ENCODE results near the gene SLC1A5. TPM values are rescaled to one million over a fixed set of nuclear protein-coding genes. Genes with fewer than 3 reads are reported as not detected.
"Not testable (repeated sequence)": the region's sequence is repeated elsewhere in the genome, so short reads cannot be mapped to it uniquely, and the experiment has no call there.

The SLC1A5 gene
- total RNA-seq, 4 donors from 2014 or later = 76.8 to 107 (median 83.4) TPM

DNA sequence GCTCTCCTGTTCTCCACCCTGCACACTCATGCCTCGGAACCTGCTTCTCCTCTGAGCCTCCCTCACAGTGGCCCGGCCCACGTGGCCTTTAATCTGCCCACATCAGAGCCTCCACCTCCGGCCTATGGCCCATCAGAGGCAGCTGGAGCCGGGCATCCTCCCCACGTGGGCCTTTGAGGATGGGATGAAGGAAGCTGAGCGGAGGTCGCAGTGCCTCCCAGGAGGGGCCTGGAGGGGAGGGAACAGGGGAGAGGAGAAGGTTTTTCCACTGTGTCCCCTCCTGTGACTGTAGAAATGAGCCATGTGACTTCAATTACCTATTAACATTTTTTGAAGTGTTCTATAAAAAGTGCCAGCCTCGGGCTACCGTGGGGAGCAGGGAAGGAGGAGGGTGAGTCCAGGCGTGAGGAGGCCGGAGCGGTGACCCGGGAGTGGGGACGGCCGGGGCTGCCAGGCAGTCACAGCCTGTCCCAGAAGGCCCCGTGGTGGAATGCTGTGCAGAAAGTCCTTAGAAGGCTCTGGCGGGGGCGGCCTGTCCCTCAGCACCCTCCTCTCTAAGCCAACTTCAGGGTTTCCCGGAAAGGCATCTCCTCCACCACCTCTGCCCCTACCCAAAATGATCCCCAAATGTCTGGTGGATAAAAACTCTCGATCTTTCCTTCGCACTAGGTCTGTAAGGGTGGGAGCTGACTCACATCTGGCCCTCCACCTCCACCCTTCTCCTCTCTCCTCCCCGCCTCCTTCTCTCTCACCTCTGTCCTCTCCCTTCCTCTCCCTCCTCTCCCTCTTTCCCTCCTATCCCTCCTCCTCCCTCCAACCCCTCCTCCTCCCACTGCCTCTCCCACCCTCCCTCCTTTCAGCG, 24.8 kb upstream of the SLC1A5 start:
- TF ChIP-seq, protein P1, sequence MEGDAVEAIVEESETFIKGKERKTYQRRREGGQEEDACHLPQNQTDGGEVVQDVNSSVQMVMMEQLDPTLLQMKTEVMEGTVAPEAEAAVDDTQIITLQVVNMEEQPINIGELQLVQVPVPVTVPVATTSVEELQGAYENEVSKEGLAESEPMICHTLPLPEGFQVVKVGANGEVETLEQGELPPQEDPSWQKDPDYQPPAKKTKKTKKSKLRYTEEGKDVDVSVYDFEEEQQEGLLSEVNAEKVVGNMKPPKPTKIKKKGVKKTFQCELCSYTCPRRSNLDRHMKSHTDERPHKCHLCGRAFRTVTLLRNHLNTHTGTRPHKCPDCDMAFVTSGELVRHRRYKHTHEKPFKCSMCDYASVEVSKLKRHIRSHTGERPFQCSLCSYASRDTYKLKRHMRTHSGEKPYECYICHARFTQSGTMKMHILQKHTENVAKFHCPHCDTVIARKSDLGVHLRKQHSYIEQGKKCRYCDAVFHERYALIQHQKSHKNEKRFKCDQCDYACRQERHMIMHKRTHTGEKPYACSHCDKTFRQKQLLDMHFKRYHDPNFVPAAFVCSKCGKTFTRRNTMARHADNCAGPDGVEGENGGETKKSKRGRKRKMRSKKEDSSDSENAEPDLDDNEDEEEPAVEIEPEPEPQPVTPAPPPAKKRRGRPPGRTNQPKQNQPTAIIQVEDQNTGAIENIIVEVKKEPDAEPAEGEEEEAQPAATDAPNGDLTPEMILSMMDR (IDR thresholded peaks at IDR 0.05) = no peak
- TF ChIP-seq EP300 (IDR thresholded peaks at IDR 0.05) = peak in 1 of 2 donors; percentile 32
- WGBS, 2 donors = 40 to 50% methylated on average over 24 of the region's 24 CpGs
- Histone ChIP-seq H3K27ac (peak overlapping the region; percentile 61 to 88 (median 72)), H3K27me3 (no peaks in the 10 kb centered on the region), H3K4me1 (peaks cover 0 to 26% (median 12%) of the 10 kb centered on the region in 4 donors), H3K36me3 (no peaks in the 10 kb centered on the region), H3K9me3 (no peaks in the 10 kb centered on the region), H3K4me3 (no peak overlapping the region)
- DNase-seq (ENCODE audit: low spot score in 2 of 2) = no peak

- H3K27ac ChIP-seq = no peak overlapping the region
- DNase-seq (ENCODE audit: low spot score in 2 of 2) = no peak
- H3K27me3 ChIP-seq = no peaks in the 10 kb centered on the region
- no peak for TF ChIP-seq POLR2A (IDR thresholded peaks at IDR 0.05)
- TF ChIP-seq, protein P1 (IDR thresholded peaks at IDR 0.05) = no peak
- no peak for TF ChIP-seq EP300 (IDR thresholded peaks at IDR 0.05)
- no peak overlapping the region for H3K4me3 ChIP-seq
- 82 to 88% methylated on average over 13 of the region's 13 CpGs for WGBS, 2 donors
- peaks cover 0 to 23% (median 10%) of the 10 kb centered on the region in 4 donors for H3K4me1 ChIP-seq
- no peaks in the 10 kb centered on the region for H3K9me3 ChIP-seq
- no peaks in the 10 kb centered on the region for H3K36me3 ChIP-seq
Measured at GRCh38 chr19:46809534-46810272, 21.3 kb upstream of the SLC1A5 start.

- TF ChIP-seq POLR2A (IDR thresholded peaks at IDR 0.05) = no peak
Measured at GRCh38 chr19:46806656-46807055, 18.3 kb upstream of the SLC1A5 start.

DNA sequence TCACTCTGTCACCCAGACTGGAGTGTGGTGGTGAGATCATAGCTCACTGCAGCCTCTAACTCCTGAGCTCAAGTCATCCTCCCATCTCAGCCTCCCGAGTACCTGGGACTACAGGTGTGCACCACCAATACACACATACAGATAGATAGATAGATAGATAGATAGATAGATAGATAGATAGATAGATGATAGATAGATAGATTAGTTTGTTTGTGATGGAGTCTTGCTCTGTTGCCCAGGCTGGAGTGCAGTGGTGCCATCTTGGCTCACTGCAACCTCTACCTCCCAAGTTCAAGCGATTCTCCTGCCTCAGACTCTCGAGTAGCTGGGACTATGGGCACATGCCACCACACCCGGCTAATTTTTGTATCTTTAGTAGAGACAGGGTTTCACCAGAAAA, 16.0 kb upstream of the SLC1A5 start:
- not testable (repeated sequence) for H3K9me3 ChIP-seq; H3K4me1 ChIP-seq; H3K4me3 ChIP-seq; H3K36me3 ChIP-seq; H3K27me3 ChIP-seq; H3K27ac ChIP-seq; DNase-seq (ENCODE audit: low spot score in 2 of 2)
- 88 to 90% methylated on average over 4 of the region's 4 CpGs for WGBS, 2 donors

More at GRCh38 chr19:46806656-46807055, 18.3 kb upstream of the SLC1A5 start:
- Histone ChIP-seq H3K27me3 (no peaks in the 10 kb centered on the region), H3K27ac (no peak overlapping the region), H3K36me3 (no peaks in the 10 kb centered on the region), H3K9me3 (no peaks in the 10 kb centered on the region), H3K4me3 (no peak overlapping the region), H3K4me1 (no peaks in the 10 kb centered on the region)
- WGBS, 2 donors = 62 to 63% methylated on average over 7 of the region's 7 CpGs
- DNase-seq (ENCODE audit: low spot score in 2 of 2) = no peak

DNA sequence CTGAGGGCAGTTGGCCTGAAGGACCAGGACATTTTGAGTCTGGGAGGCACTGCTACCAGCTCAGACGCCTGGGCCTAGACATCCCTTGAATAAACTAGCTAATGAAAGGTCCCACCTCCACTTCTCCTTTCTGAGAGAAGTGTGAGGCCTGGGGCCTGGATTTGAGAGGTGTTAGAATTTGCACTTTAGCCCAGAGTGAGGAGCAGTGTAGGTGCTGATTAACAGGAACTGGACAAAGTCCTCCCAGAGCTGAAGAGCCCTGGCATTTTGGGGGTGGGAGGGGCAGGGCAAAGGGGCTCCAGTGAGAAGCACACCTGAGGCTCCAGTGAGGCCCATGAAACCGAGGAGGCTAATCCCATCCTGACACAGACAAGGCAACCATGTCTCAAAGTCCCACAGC, 15.2 kb upstream of the SLC1A5 start:
- H3K9me3 ChIP-seq = no peaks in the 10 kb centered on the region
- H3K4me3 ChIP-seq = no peak overlapping the region
- no peaks in the 10 kb centered on the region for H3K4me1 ChIP-seq
- no peak for TF ChIP-seq POLR2A (IDR thresholded peaks at IDR 0.05)
- TF ChIP-seq, protein P1 (IDR thresholded peaks at IDR 0.05) = no peak
- TF ChIP-seq EP300 (IDR thresholded peaks at IDR 0.05) = no peak
- no peaks in the 10 kb centered on the region for H3K36me3 ChIP-seq
- DNase-seq (ENCODE audit: low spot score in 2 of 2) = no peak
- no peaks in the 10 kb centered on the region for H3K27me3 ChIP-seq
- no peak overlapping the region for H3K27ac ChIP-seq
- WGBS, 2 donors = 65 to 75% methylated on average over 2 of the region's 2 CpGs

DNA sequence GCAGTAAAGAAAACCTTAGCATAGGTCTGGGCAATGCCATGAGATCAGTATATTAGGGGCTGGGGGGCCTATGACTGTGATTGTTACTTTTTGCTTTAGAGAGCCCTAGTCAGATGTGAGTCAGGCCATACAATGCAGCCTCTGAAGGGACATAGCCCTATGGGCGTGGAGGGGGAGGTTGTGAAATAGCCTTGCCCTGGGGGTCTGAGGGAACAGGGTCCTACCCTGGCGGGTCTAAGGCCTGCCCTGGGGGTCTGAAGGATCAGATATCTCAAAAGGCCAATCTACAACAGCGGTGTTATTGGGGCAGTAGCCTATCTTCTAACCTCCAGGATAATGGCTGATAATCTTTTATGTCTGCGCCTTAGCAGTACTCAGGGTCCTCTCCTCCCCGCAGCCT, 13.8 kb upstream of the SLC1A5 start:
- WGBS, 2 donors = 91 to 92% methylated on average over 5 of the region's 5 CpGs
- Histone ChIP-seq H3K36me3 (no peaks in the 10 kb centered on the region), H3K4me1 (no peaks in the 10 kb centered on the region), H3K9me3 (no peaks in the 10 kb centered on the region), H3K27ac (no peak overlapping the region), H3K27me3 (no peaks in the 10 kb centered on the region), H3K4me3 (no peak overlapping the region)
- DNase-seq (ENCODE audit: low spot score in 2 of 2) = no peak
- TF ChIP-seq EP300 (IDR thresholded peaks at IDR 0.05) = no peak
- TF ChIP-seq, protein P1 (IDR thresholded peaks at IDR 0.05) = no peak
- no peak for TF ChIP-seq POLR2A (IDR thresholded peaks at IDR 0.05)

All from tibial nerve (tissue), 4 donors.